Endothelial cell (in vitro differentiated cells): ENCODE data around the gene CD40. TPM values are rescaled to one million over a fixed set of nuclear protein-coding genes. Genes with fewer than 3 reads are reported as not detected.

Experiments used
- DNase-seq: peaks from one replicate; pipeline ENCODE4 v3.0.0; 2021; ENCODE audit warnings: low spot score
- H3K27ac Mint-ChIP-seq: one replicate; pipeline ENCODE4 v1.8.0; 2021; ENCODE audit warnings: mixed read lengths, inconsistent platforms; ENCODE audit not compliant: unreplicated experiment
- H3K27me3 Mint-ChIP-seq: one replicate; pipeline ENCODE4 v1.8.0; 2021; ENCODE audit warnings: mild to moderate bottlenecking, moderate library complexity, mixed read lengths, inconsistent platforms; ENCODE audit not compliant: unreplicated experiment
- H3K36me3 Mint-ChIP-seq: one replicate; pipeline ENCODE4 v1.8.0; 2021; ENCODE audit warnings: mild to moderate bottlenecking, low read depth, mixed read lengths, inconsistent platforms; ENCODE audit not compliant: unreplicated experiment
- H3K4me1 Mint-ChIP-seq: one replicate; pipeline ENCODE4 v1.8.0; 2021; ENCODE audit warnings: mild to moderate bottlenecking, mixed read lengths, inconsistent platforms; ENCODE audit not compliant: unreplicated experiment
- H3K4me3 Mint-ChIP-seq: one replicate; pipeline ENCODE4 v1.8.0; 2021; ENCODE audit warnings: mild to moderate bottlenecking, mixed read lengths, inconsistent platforms; ENCODE audit not compliant: unreplicated experiment
- H3K9me3 Mint-ChIP-seq: one replicate; pipeline ENCODE4 v1.8.0; 2021; ENCODE audit warnings: mixed read lengths, inconsistent platforms; ENCODE audit not compliant: unreplicated experiment
- CTCF ChIP-seq: fragments of 200-600 bp; sonication (generic); IDR thresholded peaks from one replicate; pipeline ENCODE4 v1.5.0; 2021; ENCODE audit warnings: antibody characterized with exemption; ENCODE audit not compliant: unreplicated experiment
- total RNA-seq: library from RNA; stranded (reverse); fragmentation: NEBNext Ultra II Directional; extraction: Animal tissue kit (Norgen Biotek cat#: 25700); gene quantifications from one replicate; pipeline ENCODE4 v1.2.1, GENCODE V29; 2021; ENCODE audit not compliant: unreplicated experiment

Gene CD40
- total RNA-seq, 1 donor from 2014 or later, result 69.4 TPM

DNA sequence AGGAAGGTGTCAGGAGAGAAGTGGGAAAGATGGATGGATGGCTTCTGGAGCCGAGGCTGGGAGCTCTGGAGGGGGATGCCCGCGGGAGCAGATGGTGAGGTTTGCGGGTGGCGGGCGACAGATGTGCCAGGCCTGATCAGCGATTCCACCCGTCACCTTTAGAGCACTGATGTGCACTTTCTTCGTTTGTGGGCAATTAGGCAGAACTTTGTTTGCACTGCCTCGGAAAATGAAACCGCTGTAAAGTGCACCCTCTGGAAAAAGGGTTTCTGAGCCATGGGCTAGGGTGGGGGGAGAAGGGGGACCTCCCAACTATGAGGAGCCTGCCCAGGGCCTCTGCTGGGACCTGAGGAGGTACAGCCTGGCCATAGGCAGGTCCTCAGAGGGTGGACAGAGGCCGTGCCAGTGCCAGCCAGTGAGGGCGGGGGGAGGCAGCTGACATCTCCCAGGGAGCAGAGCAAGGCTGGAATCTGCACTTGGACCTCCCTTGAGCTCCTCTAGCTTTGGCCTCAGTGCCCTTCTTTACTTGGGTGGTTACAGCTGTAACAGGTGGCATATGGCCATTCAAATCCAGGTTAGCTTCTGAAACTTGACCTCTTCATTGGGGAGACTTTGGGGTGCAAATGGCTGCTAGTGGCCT lies 58.7 kb downstream of the CD40 start:
- H3K9me3 Mint-ChIP-seq, result no peaks in the 10 kb centered on the region
- TF ChIP-seq CTCF, result no peak
- H3K4me1 Mint-ChIP-seq, result no peaks in the 10 kb centered on the region
- H3K27ac Mint-ChIP-seq, result no peak overlapping the region
- no peak overlapping the region for H3K4me3 Mint-ChIP-seq
- H3K27me3 Mint-ChIP-seq, result peaks cover 22% of the 10 kb centered on the region
- H3K36me3 Mint-ChIP-seq, result no peaks in the 10 kb centered on the region
- no peak for DNase-seq

- H3K27ac Mint-ChIP-seq, result no peak overlapping the region
- H3K36me3 Mint-ChIP-seq, result no peaks in the 10 kb centered on the region
- no peak for TF ChIP-seq CTCF
- peaks cover 24% of the 10 kb centered on the region for H3K27me3 Mint-ChIP-seq
- no peaks in the 10 kb centered on the region for H3K4me1 Mint-ChIP-seq
- H3K4me3 Mint-ChIP-seq, result no peak overlapping the region
- no peaks in the 10 kb centered on the region for H3K9me3 Mint-ChIP-seq
- DNase-seq, result no peak
Observed at GRCh38 chr20:46177768-46178167, 59.7 kb downstream of the CD40 start.

GRCh38 chr20:46178891-46179290 lies 60.8 kb downstream of the CD40 start:
- Mint-ChIP-seq H3K27ac (no peak overlapping the region), H3K27me3 (peaks cover 19% of the 10 kb centered on the region), H3K9me3 (no peaks in the 10 kb centered on the region), H3K4me1 (no peaks in the 10 kb centered on the region), H3K4me3 (no peak overlapping the region), H3K36me3 (no peaks in the 10 kb centered on the region)
- no peak for DNase-seq
- no peak for TF ChIP-seq CTCF

Other genes with a start within 250 kb of the CD40 start
- gene ZSWIM1, start 237.1 kb upstream of the CD40 start, total RNA-seq, result 12.6 TPM
- 0.62 TPM for gene SPATA25, start 230.7 kb upstream of the CD40 start, total RNA-seq
- gene NEURL2, start 227.1 kb upstream of the CD40 start, total RNA-seq, result 3.6 TPM
- gene CTSA, start 227.0 kb upstream of the CD40 start, total RNA-seq, result 62.7 TPM
- 41.3 TPM for gene PLTP, start 206.2 kb upstream of the CD40 start, total RNA-seq
- 34.8 TPM for gene PCIF1, start 183.6 kb upstream of the CD40 start, total RNA-seq
- 22.9 TPM for gene ZNF335, start 146.1 kb upstream of the CD40 start, total RNA-seq
- 9.7 TPM for gene MMP9, start 109.4 kb upstream of the CD40 start, total RNA-seq
- gene SLC12A5, start 89.1 kb upstream of the CD40 start, total RNA-seq, result 8.8 TPM
- 34.9 TPM for gene NCOA5, start 28.4 kb upstream of the CD40 start, total RNA-seq
- 1.3 TPM for gene CDH22, start 190.2 kb downstream of the CD40 start, total RNA-seq